CD4-positive, alpha-beta T cell treated with Interleukin-4 for 1 hour (primary cell): Measurements from ENCODE around the gene RNF31.
A peak's percentile ranks its signal among the peaks of the same experiment; 100 is the strongest.

Source experiments
- DNase-seq, 2 donors: peaks; one replicate each; pipeline ENCODE4 v3.0.0-alpha.2; 2020 to 2022

The RNF31 gene

GRCh38 chr14:24204163-24205146 is 57.2 kb downstream of the RNF31 start:
- no peak for DNase-seq

DNA sequence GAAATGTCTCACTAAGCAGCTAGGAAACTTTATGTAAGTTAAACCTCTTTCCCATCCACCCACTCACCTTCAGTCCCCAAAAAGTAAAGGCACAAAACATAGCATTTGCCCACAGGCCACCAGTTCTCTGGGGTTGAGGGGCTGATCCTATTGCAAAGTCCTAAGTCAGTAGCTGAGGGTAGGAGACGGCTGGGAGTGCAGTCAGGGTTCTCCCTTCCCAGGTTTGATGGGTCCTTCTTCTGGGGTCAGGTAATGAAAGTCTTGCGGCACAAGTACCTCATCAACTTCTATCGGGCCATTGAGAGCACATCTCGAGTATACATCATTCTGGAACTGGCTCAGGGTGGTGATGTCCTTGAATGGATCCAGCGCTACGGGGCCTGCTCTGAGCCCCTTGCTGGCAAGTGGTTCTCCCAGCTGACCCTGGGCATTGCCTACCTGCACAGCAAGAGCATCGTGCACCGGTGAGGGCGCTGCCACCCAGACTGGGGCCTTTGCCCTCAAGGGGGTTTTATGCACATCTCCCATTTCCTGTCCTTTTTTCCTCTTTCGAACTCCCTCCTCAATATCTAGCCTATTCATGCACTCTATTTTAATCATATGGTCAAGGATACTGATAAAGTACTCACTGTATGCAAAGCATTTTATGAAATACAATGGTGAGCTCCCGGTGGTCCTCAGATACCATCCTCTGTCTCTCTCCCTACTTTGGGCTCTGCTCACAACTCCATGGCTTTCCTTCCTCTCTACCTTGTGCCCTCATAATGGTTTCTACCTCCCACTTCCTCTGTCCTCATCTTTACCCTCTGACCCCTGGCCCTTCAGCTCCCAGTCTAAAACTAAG is 59.2 kb downstream of the RNF31 start:
- DNase-seq: no peak

DNA sequence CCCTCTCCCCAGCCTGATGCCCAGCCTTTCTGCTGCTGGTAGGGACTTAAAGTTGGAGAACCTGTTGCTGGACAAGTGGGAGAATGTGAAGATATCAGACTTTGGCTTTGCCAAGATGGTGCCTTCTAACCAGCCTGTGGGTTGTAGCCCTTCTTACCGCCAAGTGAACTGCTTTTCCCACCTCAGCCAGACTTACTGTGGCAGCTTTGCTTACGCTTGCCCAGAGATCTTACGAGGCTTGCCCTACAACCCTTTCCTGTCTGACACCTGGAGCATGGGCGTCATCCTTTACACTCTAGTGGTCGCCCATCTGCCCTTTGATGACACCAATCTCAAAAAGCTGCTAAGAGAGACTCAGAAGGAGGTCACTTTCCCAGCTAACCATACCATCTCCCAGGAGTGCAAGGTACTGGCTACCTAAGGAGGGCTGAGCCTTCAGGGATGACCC is 59.8 kb downstream of the RNF31 start:
- DNase-seq: peak in 1 of 2 donors; percentile 37

GRCh38 chr14:24207625-24208024 is 60.3 kb downstream of the RNF31 start:
- DNase-seq: no peak
